ENCODE data around the gene MED23. TPM values are rescaled to one million over a fixed set of nuclear protein-coding genes. Genes with fewer than 3 reads are reported as not detected.

Gene MED23
- total RNA-seq, 4 donors from 2014 or later = 42.6 to 54.7 (median 46.7) TPM

DNA sequence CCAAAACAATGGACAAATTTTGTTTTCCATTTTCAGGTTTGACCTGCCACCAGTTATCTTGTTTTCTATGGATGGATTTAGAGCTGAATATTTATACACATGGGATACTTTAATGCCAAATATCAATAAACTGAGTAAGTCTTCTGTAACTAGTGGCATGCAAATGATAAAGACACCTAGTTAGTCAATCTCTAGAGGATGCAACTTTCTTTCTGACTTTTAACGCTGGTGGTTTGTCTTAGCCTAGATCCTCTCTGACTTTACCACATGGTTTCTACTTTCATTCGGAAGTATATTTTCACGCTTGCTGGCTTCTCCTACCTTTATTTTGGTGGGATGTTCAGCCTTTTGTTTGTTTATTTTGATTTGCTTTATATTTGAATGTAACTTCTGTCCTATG lies 30.2 kb upstream of the MED23 start:
- intact Hi-C loops (cut with DNase I) = no loop called here
- no peaks in the 10 kb centered on the region for H3K36me3 ChIP-seq
- no peak overlapping the region for H3K27ac ChIP-seq
- no peaks in the 10 kb centered on the region for H3K9me3 ChIP-seq
- no peak for TF ChIP-seq POLR2A (IDR thresholded peaks at IDR 0.05)
- TF ChIP-seq, protein P1, sequence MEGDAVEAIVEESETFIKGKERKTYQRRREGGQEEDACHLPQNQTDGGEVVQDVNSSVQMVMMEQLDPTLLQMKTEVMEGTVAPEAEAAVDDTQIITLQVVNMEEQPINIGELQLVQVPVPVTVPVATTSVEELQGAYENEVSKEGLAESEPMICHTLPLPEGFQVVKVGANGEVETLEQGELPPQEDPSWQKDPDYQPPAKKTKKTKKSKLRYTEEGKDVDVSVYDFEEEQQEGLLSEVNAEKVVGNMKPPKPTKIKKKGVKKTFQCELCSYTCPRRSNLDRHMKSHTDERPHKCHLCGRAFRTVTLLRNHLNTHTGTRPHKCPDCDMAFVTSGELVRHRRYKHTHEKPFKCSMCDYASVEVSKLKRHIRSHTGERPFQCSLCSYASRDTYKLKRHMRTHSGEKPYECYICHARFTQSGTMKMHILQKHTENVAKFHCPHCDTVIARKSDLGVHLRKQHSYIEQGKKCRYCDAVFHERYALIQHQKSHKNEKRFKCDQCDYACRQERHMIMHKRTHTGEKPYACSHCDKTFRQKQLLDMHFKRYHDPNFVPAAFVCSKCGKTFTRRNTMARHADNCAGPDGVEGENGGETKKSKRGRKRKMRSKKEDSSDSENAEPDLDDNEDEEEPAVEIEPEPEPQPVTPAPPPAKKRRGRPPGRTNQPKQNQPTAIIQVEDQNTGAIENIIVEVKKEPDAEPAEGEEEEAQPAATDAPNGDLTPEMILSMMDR (IDR thresholded peaks at IDR 0.05) = no peak
- no peak for DNase-seq
- 94 to 95% methylated on average over 3 of the region's 3 CpGs for WGBS, 2 donors
- no peaks in the 10 kb centered on the region for H3K4me1 ChIP-seq
- H3K27me3 ChIP-seq = no peaks in the 10 kb centered on the region
- H3K4me3 ChIP-seq (replicated peaks in 1 of 3) = no peak overlapping the region

DNA sequence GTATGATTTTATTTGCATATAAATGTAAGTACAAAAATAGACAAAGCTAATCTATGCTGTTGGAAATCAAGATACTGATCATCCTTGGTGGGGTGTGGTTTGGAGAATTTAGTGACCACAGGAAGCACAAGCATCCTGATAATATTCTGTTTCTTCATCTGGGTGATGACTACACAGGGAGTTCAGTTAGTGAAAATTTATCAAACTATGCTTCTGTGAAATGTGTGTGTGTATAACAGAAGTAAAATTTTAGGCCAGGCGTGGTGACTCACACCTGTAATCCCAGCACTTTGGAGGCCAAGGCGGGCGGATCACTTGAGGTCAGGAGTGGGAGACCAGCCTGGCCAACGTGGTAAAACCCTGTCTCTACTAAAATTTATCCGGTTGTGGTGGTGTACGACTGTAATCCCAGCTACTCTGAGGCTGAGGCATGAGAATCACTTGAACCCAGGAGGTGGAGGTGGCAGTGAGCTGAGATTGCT lies 29.6 kb upstream of the MED23 start:
- intact Hi-C loops (cut with DNase I) = no loop called here
- Histone ChIP-seq H3K27me3 (no peaks in the 10 kb centered on the region), H3K4me3 (replicated peaks in 1 of 3) (no peak overlapping the region), H3K27ac (no peak overlapping the region), H3K36me3 (no peaks in the 10 kb centered on the region), H3K9me3 (no peaks in the 10 kb centered on the region), H3K4me1 (no peaks in the 10 kb centered on the region)
- WGBS, 2 donors = 86 to 87% methylated on average over 6 of the region's 6 CpGs
- DNase-seq = no peak
- TF ChIP-seq, protein P1 (IDR thresholded peaks at IDR 0.05) = no peak

DNA sequence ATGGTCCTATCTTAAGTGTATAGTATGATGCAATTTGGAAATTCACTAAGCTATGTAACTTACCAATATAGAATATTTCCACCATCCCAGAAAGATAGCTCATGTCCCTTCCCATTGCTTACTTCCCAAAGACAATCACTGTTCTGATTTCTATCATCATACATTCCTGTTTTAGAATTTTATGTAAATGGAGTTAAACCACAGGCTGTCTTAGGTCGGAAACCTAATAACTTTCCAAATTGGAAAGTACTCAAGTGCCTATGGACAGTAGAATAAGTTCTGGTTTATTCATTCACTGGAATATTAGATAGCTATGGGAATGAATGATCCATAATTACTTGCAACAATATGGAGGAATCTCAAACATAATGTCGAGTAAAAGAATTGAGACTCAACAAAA lies 29.2 kb upstream of the MED23 start:
- intact Hi-C loops (cut with DNase I) = no loop called here
- Histone ChIP-seq H3K27me3 (no peaks in the 10 kb centered on the region), H3K36me3 (no peaks in the 10 kb centered on the region), H3K9me3 (no peaks in the 10 kb centered on the region), H3K4me1 (no peaks in the 10 kb centered on the region), H3K4me3 (replicated peaks in 1 of 3) (no peak overlapping the region), H3K27ac (no peak overlapping the region)
- 92 to 96% methylated on average over 2 of the region's 2 CpGs for WGBS, 2 donors
- no peak for DNase-seq
- TF ChIP-seq, protein P1 (IDR thresholded peaks at IDR 0.05) = no peak
- TF ChIP-seq POLR2A (IDR thresholded peaks at IDR 0.05) = no peak

DNA sequence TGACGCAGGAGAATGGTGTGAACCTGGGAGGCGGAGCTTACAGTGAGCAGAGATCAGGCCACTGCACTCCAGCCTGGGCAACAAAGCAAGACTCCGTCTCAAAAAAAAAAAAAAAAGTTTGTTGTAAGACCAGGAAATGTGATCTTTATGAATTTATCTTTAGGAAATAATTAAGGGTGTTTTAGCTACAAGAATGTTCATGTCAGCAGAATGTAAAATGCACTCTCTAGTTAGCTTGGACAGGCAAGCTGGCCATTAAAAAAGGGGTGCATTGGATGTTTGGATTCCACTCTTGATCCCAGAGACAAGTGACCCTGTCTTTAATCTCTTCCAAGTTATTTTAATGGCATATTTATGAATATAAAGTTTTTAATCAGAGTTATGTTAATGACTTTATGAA lies 28.6 kb upstream of the MED23 start:
- no peaks in the 10 kb centered on the region for H3K27me3 ChIP-seq
- no peak overlapping the region for H3K27ac ChIP-seq
- no peak overlapping the region for H3K4me3 ChIP-seq (replicated peaks in 1 of 3)
- WGBS, 2 donors = 89 to 96% methylated on average over 3 of the region's 3 CpGs
- H3K4me1 ChIP-seq = no peaks in the 10 kb centered on the region
- no peak for DNase-seq
- no peaks in the 10 kb centered on the region for H3K9me3 ChIP-seq
- no peaks in the 10 kb centered on the region for H3K36me3 ChIP-seq
- intact Hi-C loops (cut with DNase I) = no loop called here
- TF ChIP-seq, protein P1 (IDR thresholded peaks at IDR 0.05) = no peak
- no peak for TF ChIP-seq POLR2A (IDR thresholded peaks at IDR 0.05)

DNA sequence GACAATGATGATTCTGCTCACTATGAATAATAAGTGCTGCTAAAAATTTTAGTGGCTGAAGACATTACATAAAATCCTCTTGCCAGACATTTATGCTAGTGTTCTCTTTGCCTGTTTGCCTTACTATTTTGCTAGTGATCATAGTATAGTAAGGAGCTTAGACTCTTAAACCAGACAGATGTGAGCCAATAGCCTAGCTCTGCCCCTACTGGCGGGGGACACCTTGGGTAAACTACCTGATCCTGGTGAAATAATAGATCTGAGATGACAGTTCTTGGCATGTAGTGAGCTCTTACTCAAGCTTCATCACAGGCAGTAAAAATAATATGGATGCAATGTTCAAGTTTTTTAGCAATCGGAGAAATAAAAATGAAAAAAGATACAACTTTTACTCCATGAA lies 27.9 kb upstream of the MED23 start:
- Histone ChIP-seq H3K27ac (no peak overlapping the region), H3K27me3 (no peaks in the 10 kb centered on the region), H3K9me3 (no peaks in the 10 kb centered on the region), H3K4me3 (replicated peaks in 1 of 3) (no peak overlapping the region), H3K4me1 (no peaks in the 10 kb centered on the region), H3K36me3 (no peaks in the 10 kb centered on the region)
- WGBS, 2 donors = 98 to 100% methylated on average over 2 of the region's 2 CpGs
- DNase-seq = no peak
- intact Hi-C loops (cut with DNase I) = no loop called here
- TF ChIP-seq, protein P1 (IDR thresholded peaks at IDR 0.05) = no peak
- no peak for TF ChIP-seq POLR2A (IDR thresholded peaks at IDR 0.05)
